Thymus (tissue), 11 donors: Measurements from ENCODE around the gene AIP. TPM values are rescaled to one million over a fixed set of nuclear protein-coding genes. Genes with fewer than 3 reads are reported as not detected.
A peak's percentile ranks its signal among the peaks of the same experiment; 100 is the strongest.
"Not testable (repeated sequence)": the region's sequence is repeated elsewhere in the genome, so short reads cannot be mapped to it uniquely, and the experiment has no call there.

Experiments
- DNase-seq, 9 donors: peaks; one replicate each; pipeline ENCODE4 v3.0.0-alpha.2; 2013; ENCODE audit warnings: low spot score in 9 of 9, low read depth in 6 of 9, missing footprints in 1 of 9
- H3K27ac ChIP-seq, 2 donors: one replicate each; pipeline ENCODE4 v1.5.1; 2013; ENCODE audit warnings: control low read depth in 1 of 2, low read depth in 1 of 2, low read length in 1 of 2, mild to moderate bottlenecking in 1 of 2, moderate library complexity in 1 of 2
- H3K27me3 ChIP-seq, 2 donors: one replicate each; pipeline ENCODE4 v1.5.1; 2013; ENCODE audit warnings: low read length in 1 of 2; ENCODE audit not compliant: control insufficient read depth in 2 of 2, insufficient read depth in 1 of 2
- H3K36me3 ChIP-seq, 2 donors: one replicate each; pipeline ENCODE4 v1.5.1; 2013; ENCODE audit warnings: low read length in 1 of 2, mild to moderate bottlenecking in 1 of 2, moderate library complexity in 1 of 2; ENCODE audit not compliant: control insufficient read depth in 2 of 2, insufficient read depth in 2 of 2
- H3K4me1 ChIP-seq, 2 donors: one replicate each; pipeline ENCODE4 v1.5.1; 2013; ENCODE audit warnings: low read length in 2 of 2; ENCODE audit not compliant: control insufficient read depth in 2 of 2, insufficient read depth in 2 of 2
- H3K4me3 ChIP-seq, 2 donors: one replicate each; pipeline ENCODE4 v1.5.1; 2013; ENCODE audit warnings: low read length in 2 of 2, control low read depth in 1 of 2, mild to moderate bottlenecking in 1 of 2
- H3K9me3 ChIP-seq, 2 donors: one replicate each; pipeline ENCODE4 v1.5.1; 2013; ENCODE audit warnings: low read length in 1 of 2, mild to moderate bottlenecking in 1 of 2; ENCODE audit not compliant: control insufficient read depth in 2 of 2, insufficient read depth in 1 of 2
- WGBS: extraction: QIAGEN DNeasy Blood & Tissue Kit; methylation state at CpG from one replicate; pipeline ENCODE4 v1.1.7; 2013; 5-methylcytosine and 5-hydroxymethylcytosine counted together
- polyA plus RNA-seq: library from polyadenylated mRNA; stranded (reverse); fragments of 200-250 nt; gene quantifications from one replicate; pipeline ENCODE4 v1.2.3, GENCODE V29; 2013
- total RNA-seq: library from RNA; stranded (reverse); fragments of 120-200 nt; gene quantifications from one replicate; pipeline ENCODE4 v1.2.4, GENCODE V29; 2013
- donor health status: healthy.

The AIP gene
- total and polyA plus RNA-seq, 2 donors, result 96.4 to 111 TPM

GRCh38 chr11:67472882-67473281 is 9.9 kb upstream of the AIP start:
- no peak overlapping the region for H3K27ac ChIP-seq
- no peak overlapping the region for H3K4me3 ChIP-seq
- peaks cover 0 to 3% of the 10 kb centered on the region in 2 donors for H3K9me3 ChIP-seq
- no peaks in the 10 kb centered on the region for H3K36me3 ChIP-seq
- WGBS, result 93% methylated on average over 7 of the region's 7 CpGs
- H3K4me1 ChIP-seq, result peaks cover 8 to 15% of the 10 kb centered on the region in 2 donors
- no peak for DNase-seq
- H3K27me3 ChIP-seq, result no peaks in the 10 kb centered on the region

- 96% methylated on average over 10 of the region's 10 CpGs for WGBS
- not testable (repeated sequence) for H3K4me1 ChIP-seq, H3K27me3 ChIP-seq, H3K4me3 ChIP-seq, DNase-seq, H3K27ac ChIP-seq, H3K9me3 ChIP-seq, H3K36me3 ChIP-seq
These were observed 6.1 kb upstream of the AIP start for GRCh38 chr11:67476692-67477091.

- 95% methylated on average over 12 of the region's 16 CpGs for WGBS
These were observed 5.3 kb upstream of the AIP start for GRCh38 chr11:67477344-67478050.

GRCh38 chr11:67482275-67482826 is 475 bp upstream of the AIP start:
- 40% methylated on average over 19 of the region's 19 CpGs for WGBS
- H3K4me3 ChIP-seq, result peak overlapping the region; percentile 44 to 71
- peak in 1 of 9 donors; percentile 50 for DNase-seq
- H3K27me3 ChIP-seq, result no peaks in the 10 kb centered on the region
- peak overlapping the region; percentile 93 to 100 for H3K27ac ChIP-seq
- H3K4me1 ChIP-seq, result peaks cover 17 to 44% of the 10 kb centered on the region in 2 donors
- peaks cover 4 to 11% of the 10 kb centered on the region in 2 donors for H3K36me3 ChIP-seq
- H3K9me3 ChIP-seq, result peaks cover 0 to 9% of the 10 kb centered on the region in 2 donors

More at GRCh38 chr11:67477344-67478050, 5.3 kb upstream of the AIP start:
- H3K4me3 ChIP-seq, DNase-seq, H3K27ac ChIP-seq, H3K9me3 ChIP-seq, H3K4me1 ChIP-seq, H3K27me3 ChIP-seq, H3K36me3 ChIP-seq: not testable (repeated sequence)

- 34% methylated on average over 16 of the region's 16 CpGs for WGBS
- Histone ChIP-seq H3K9me3 (peaks cover 0 to 9% of the 10 kb centered on the region in 2 donors), H3K4me1 (peaks cover 17 to 45% of the 10 kb centered on the region in 2 donors), H3K36me3 (peaks cover 17 to 28% of the 10 kb centered on the region in 2 donors), H3K27ac (peak overlapping the region; percentile 93 to 100), H3K27me3 (no peaks in the 10 kb centered on the region), H3K4me3 (peak overlapping the region; percentile 44 to 71)
- peak in 4 of 9 donors; percentile 67 to 91 (median 74) for DNase-seq
These were observed 1.2 kb downstream of the AIP start for GRCh38 chr11:67483831-67484665.

- DNase-seq, result peak in 2 of 9 donors; percentile 55 to 75
- Histone ChIP-seq H3K4me1 (peaks cover 17 to 53% of the 10 kb centered on the region in 2 donors), H3K4me3 (peak overlapping the region; percentile 44 to 71), H3K36me3 (peaks cover 25 to 36% of the 10 kb centered on the region in 2 donors), H3K9me3 (peaks cover 0 to 9% of the 10 kb centered on the region in 2 donors), H3K27me3 (no peaks in the 10 kb centered on the region), H3K27ac (peak overlapping the region; percentile 93 to 100)
- 27% methylated on average over 11 of the region's 11 CpGs for WGBS
These were observed 2.1 kb downstream of the AIP start for GRCh38 chr11:67484847-67485311.

GRCh38 chr11:67485873-67486361 is 3.1 kb downstream of the AIP start:
- not testable (repeated sequence) for H3K9me3 ChIP-seq, H3K4me3 ChIP-seq, H3K27me3 ChIP-seq
- peak in 2 of 9 donors; percentile 40 to 63 for DNase-seq
- Histone ChIP-seq H3K36me3 (peaks cover 36 to 47% of the 10 kb centered on the region in 2 donors), H3K27ac (peak overlapping the region; percentile 51 to 70), H3K4me1 (peaks cover 17 to 53% of the 10 kb centered on the region in 2 donors)
- WGBS, result 75% methylated on average over 7 of the region's 7 CpGs

GRCh38 chr11:67486481-67487195 is 3.8 kb downstream of the AIP start:
- H3K4me1 ChIP-seq, result peaks cover 17 to 53% of the 10 kb centered on the region in 2 donors
- H3K36me3 ChIP-seq, result peaks cover 43 to 54% of the 10 kb centered on the region in 2 donors
- H3K4me3 ChIP-seq, result no peak overlapping the region
- H3K27ac ChIP-seq, result peak overlapping the region; percentile 1 to 70
- H3K27me3 ChIP-seq, result no peaks in the 10 kb centered on the region
- no peak for DNase-seq
- WGBS, result 87% methylated on average over 20 of the region's 20 CpGs
- peaks cover 0 to 9% of the 10 kb centered on the region in 2 donors for H3K9me3 ChIP-seq
